ENCODE results near the gene TOR4A. TPM values are rescaled to one million over a fixed set of nuclear protein-coding genes. Genes with fewer than 3 reads are reported as not detected.
A peak's percentile ranks its signal among the peaks of the same experiment; 100 is the strongest.

Gene TOR4A
- total RNA-seq, 2 experiments from 2014 or later = 3.6 to 3.9 TPM

GRCh38 chr9:137286975-137287383 lies 9.5 kb downstream of the TOR4A start:
- no peak overlapping the region for H3K27ac Mint-ChIP-seq
- peaks cover 2% of the 10 kb centered on the region for H3K4me1 Mint-ChIP-seq
- no peaks in the 10 kb centered on the region for H3K9me3 Mint-ChIP-seq
- DNase-seq = no peak
- no peaks in the 10 kb centered on the region for H3K36me3 Mint-ChIP-seq
- no peak overlapping the region for H3K4me3 Mint-ChIP-seq
- H3K27me3 Mint-ChIP-seq = peaks cover 25% of the 10 kb centered on the region

DNA sequence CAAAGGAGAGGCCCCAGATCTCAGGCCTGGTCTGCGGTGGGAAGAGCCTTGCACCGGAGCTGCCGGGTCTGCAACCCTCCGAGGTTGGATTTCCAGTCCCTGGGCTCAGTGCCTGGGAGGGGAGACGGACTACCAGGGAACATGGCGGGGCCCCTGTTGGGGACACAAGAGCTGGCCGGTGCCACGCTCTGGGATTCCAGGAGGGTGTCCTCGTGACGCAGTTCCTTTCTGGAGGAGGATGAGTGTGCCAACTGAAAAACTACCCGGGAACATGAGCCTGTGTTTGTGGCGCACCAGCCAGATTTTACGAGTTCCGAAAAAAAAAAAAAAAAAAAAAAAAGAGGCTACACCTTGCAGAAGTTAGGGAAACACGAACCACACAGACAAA lies 15.6 kb downstream of the TOR4A start:
- H3K9me3 Mint-ChIP-seq = peaks cover 2% of the 10 kb centered on the region
- no peak for DNase-seq
- H3K27me3 Mint-ChIP-seq = peaks cover 38% of the 10 kb centered on the region
- H3K4me3 Mint-ChIP-seq = no peak overlapping the region
- no peaks in the 10 kb centered on the region for H3K36me3 Mint-ChIP-seq
- no peak overlapping the region for H3K27ac Mint-ChIP-seq
- H3K4me1 Mint-ChIP-seq = peaks cover 9% of the 10 kb centered on the region

DNA sequence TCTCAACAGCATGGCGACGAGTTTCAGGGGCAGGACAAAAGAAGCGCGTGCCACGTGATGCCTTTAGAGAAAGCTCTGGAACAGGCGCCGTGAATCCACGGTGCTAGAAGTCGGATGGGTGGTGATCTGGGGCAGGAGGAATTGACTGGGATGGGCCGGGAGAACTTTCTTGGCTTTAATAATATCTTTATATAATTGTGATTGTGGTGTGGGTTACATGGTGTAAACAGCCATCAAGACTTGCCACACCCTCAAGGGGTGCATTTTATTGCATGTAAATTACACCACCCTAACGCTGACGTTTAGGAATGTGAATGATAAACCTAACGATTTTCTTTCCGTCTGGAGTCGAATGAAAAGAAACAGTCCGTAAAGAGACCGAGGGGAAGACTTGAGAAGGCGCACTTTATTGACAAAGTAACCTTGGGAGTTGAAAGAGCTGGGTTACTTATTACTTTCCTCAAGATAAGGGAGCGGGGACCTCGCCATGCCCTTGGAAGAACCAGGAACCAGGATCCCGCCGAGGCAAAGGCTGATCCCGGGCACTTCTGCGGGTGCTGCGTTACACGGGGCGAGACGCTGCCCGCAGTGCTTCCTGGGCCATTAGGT lies 16.1 kb downstream of the TOR4A start:
- H3K27me3 Mint-ChIP-seq = peaks cover 43% of the 10 kb centered on the region
- no peak for DNase-seq
- peaks cover 2% of the 10 kb centered on the region for H3K9me3 Mint-ChIP-seq
- H3K36me3 Mint-ChIP-seq = no peaks in the 10 kb centered on the region
- H3K4me3 Mint-ChIP-seq = no peak overlapping the region
- no peak overlapping the region for H3K27ac Mint-ChIP-seq
- H3K4me1 Mint-ChIP-seq = peaks cover 9% of the 10 kb centered on the region

GRCh38 chr9:137294091-137294680 lies 16.7 kb downstream of the TOR4A start:
- Mint-ChIP-seq H3K36me3 (no peaks in the 10 kb centered on the region), H3K27me3 (peaks cover 49% of the 10 kb centered on the region), H3K9me3 (peaks cover 2% of the 10 kb centered on the region), H3K4me3 (peak overlapping the region; percentile 23), H3K4me1 (peaks cover 9% of the 10 kb centered on the region), H3K27ac (no peak overlapping the region)
- DNase-seq = peak; percentile 36

DNA sequence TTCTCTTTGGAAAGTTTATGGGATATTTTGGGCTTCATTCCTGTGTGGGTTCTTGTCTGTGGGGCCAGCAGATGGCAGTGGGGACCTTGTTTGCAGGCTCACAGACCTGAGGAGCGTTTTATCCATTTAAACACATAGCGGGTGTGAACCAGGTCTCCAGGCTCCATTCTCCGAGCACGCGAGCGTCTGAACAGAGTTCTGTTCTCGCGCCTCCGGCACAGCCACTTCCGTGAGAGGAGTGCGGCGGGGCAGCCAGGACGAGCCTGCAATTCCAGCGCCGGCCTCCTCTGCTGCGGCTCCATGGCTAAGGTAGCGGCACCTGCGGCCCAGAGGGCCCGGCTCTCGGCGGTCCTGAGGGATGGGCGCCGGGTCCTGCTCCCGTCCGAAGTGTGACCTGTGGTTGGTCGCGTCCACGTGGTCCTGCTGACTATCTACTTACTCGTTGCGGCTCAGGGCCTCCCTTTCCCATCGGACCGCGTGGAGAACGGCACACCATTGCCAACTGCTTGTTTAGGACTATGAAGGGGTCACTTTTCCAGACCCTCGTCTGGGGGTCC lies 17.2 kb downstream of the TOR4A start:
- Mint-ChIP-seq H3K27ac (no peak overlapping the region), H3K4me3 (peak overlapping the region; percentile 23), H3K4me1 (peaks cover 9% of the 10 kb centered on the region), H3K9me3 (peaks cover 2% of the 10 kb centered on the region), H3K27me3 (peaks cover 53% of the 10 kb centered on the region), H3K36me3 (no peaks in the 10 kb centered on the region)
- DNase-seq = no peak

- peaks cover 57% of the 10 kb centered on the region for H3K27me3 Mint-ChIP-seq
- peak; percentile 76 for DNase-seq
- H3K27ac Mint-ChIP-seq = no peak overlapping the region
- no peak overlapping the region for H3K4me3 Mint-ChIP-seq
- H3K36me3 Mint-ChIP-seq = no peaks in the 10 kb centered on the region
- peaks cover 12% of the 10 kb centered on the region for H3K4me1 Mint-ChIP-seq
- H3K9me3 Mint-ChIP-seq = peaks cover 2% of the 10 kb centered on the region
Observed at GRCh38 chr9:137295238-137295811, 17.8 kb downstream of the TOR4A start.

DNA sequence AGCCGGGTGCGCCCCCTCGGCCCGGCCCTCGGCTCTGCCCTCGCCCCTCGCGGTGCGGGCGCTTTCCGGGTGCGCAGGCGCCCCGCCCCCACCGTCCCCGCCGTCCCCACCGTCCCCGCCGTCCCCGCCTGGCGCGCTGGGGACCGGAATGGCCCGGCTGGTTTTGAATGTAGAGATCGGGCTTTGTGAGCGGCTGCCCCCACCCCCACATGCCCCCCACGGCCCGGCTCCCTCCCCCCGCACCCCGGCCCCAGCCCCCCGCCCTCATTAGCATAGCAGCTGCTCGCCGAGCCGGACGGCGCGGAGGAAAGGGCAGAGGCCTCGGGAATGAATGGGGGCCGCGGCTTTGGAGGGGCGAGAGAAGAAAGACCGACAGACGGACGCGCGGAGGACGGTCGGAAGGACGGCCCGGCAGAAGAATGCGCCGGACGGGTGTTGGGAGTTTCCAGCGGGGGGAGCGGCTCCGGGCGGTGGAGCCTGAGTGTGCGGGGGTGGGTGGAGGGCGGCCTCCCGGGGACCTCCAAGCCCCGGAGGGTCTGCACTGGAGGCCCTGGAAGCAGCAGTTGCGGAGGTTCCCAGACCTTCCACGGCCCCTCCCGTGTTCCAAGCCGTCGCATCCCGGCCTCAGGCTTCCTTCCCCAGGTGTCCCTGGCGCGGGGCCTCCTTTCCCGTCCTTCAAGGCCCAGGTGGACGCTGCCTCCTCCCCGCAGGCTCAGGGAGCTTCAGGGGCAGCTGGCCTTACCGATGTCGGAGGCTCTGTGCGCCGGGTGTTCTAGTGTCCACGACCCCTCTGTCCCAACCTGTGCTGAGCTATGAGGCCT lies 18.5 kb downstream of the TOR4A start:
- no peak for DNase-seq
- no peaks in the 10 kb centered on the region for H3K36me3 Mint-ChIP-seq
- H3K27ac Mint-ChIP-seq = no peak overlapping the region
- H3K27me3 Mint-ChIP-seq = peaks cover 62% of the 10 kb centered on the region
- H3K9me3 Mint-ChIP-seq = peaks cover 2% of the 10 kb centered on the region
- H3K4me3 Mint-ChIP-seq = peak overlapping the region; percentile 57
- peaks cover 15% of the 10 kb centered on the region for H3K4me1 Mint-ChIP-seq

DNA sequence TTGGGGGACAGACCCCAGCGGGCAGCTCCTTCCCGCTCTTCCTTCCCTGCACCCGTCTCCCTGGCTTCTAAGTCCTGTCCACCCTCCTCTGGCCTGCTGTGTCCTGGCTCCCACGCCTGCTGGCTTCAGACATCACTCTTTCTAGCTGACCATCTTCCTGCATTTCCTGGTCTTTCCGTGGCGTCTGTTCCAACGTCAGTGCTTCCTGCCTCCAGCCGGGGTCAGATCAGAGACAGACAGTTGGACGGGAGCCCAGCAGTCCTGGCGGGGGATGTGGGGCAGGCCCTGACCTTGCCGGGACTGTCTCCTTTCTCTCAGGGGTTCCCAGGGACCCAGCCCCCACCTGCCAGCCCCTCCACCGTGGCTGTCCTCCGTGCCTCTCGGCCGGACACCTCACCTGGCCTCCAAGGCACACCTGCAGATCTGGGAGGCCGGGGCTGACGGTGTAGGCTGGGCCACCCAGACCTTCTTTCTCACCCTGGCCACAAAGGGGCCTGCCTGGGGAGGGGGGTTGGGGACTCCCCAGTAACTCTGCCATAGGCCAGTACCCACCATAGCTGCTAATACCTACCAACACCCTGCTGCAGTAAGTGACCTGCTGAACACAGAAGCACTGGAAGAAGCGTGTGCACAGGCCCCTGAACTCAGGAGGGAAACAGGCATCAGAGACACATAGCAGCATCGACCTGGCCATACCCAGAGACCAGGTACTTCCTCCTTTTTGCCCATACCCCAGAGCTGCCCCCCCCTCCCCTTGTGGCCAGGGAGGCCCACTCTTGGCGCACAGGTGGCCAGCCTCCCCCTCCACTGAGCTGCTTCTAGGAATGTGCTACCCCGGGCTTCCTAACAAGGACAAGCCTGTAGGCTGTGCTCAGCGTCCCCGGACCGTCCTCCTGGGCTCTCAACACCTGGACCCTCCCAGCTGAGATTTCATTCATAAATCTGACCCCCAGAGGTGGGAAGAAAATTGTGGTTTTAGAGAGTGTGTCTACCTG lies 19.4 kb downstream of the TOR4A start:
- Mint-ChIP-seq H3K4me3 (peak overlapping the region; percentile 57), H3K36me3 (no peaks in the 10 kb centered on the region), H3K9me3 (peaks cover 2% of the 10 kb centered on the region)

DNA sequence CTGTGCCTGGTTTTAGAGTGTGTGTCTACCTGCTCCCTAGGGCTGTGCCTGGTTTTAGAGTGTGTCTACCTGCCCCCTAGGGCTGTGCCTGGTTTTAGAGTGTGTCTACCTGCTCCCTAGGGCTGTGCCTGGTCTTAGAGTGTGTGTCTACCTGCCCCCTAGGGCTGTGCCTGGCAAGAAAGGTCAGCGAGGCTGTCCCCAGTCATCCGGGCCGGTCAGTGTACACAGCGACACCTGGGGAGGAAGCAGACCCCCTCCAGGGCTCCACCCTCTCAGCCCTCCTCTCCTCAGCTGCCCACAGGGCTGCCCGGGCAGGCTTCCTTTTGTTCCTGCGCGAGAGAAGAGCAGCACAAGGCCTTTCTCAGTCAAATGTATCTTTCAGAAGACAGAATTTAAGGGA lies 20.4 kb downstream of the TOR4A start:
- DNase-seq = no peak
- Mint-ChIP-seq H3K9me3 (peaks cover 2% of the 10 kb centered on the region), H3K27me3 (peaks cover 60% of the 10 kb centered on the region), H3K36me3 (no peaks in the 10 kb centered on the region), H3K4me1 (peaks cover 16% of the 10 kb centered on the region), H3K27ac (no peak overlapping the region), H3K4me3 (no peak overlapping the region)

More for the DNA sequence above, 19.4 kb downstream of the TOR4A start:
- peaks cover 62% of the 10 kb centered on the region for H3K27me3 Mint-ChIP-seq
- no peak overlapping the region for H3K27ac Mint-ChIP-seq
- DNase-seq = no peak
- peaks cover 15% of the 10 kb centered on the region for H3K4me1 Mint-ChIP-seq

- peaks cover 54% of the 10 kb centered on the region for H3K27me3 Mint-ChIP-seq
- no peaks in the 10 kb centered on the region for H3K36me3 Mint-ChIP-seq
- H3K4me3 Mint-ChIP-seq = no peak overlapping the region
- peaks cover 18% of the 10 kb centered on the region for H3K4me1 Mint-ChIP-seq
- H3K27ac Mint-ChIP-seq = no peak overlapping the region
- no peak for DNase-seq
- H3K9me3 Mint-ChIP-seq = peaks cover 2% of the 10 kb centered on the region
Observed at GRCh38 chr9:137298401-137299202, 21.1 kb downstream of the TOR4A start.

GRCh38 chr9:137299203-137299565 lies 21.7 kb downstream of the TOR4A start:
- Mint-ChIP-seq H3K36me3 (no peaks in the 10 kb centered on the region), H3K27me3 (peaks cover 48% of the 10 kb centered on the region), H3K4me1 (peaks cover 18% of the 10 kb centered on the region), H3K4me3 (no peak overlapping the region), H3K27ac (no peak overlapping the region), H3K9me3 (peaks cover 2% of the 10 kb centered on the region)
- DNase-seq = no peak

DNA sequence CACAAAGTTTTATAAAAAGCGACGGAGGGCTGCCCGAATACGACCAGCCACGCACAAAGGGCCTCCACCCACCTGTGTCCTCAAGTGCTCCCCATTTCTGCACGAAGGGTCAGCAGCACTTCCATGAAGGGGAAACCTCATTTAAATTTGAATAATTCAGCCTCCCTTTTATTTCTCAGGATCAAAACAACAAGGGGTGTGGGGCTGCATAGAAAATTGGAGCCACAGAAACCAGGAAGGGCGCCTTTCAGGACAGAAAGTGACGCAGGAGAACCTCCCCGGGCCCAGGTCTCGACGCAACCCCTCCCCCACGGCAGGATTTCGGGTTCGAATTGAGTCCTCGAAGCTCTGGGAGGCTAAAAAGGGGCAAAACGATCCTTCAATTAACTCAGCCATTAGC lies 22.4 kb downstream of the TOR4A start:
- Mint-ChIP-seq H3K27me3 (peaks cover 41% of the 10 kb centered on the region), H3K4me3 (peak overlapping the region; percentile 47), H3K9me3 (no peaks in the 10 kb centered on the region), H3K27ac (no peak overlapping the region), H3K36me3 (no peaks in the 10 kb centered on the region), H3K4me1 (peaks cover 14% of the 10 kb centered on the region)
- DNase-seq = no peak

GRCh38 chr9:137300567-137301080 lies 23.1 kb downstream of the TOR4A start:
- no peak for DNase-seq
- Mint-ChIP-seq H3K27me3 (peaks cover 39% of the 10 kb centered on the region), H3K27ac (peak overlapping the region; percentile 48), H3K36me3 (no peaks in the 10 kb centered on the region), H3K9me3 (no peaks in the 10 kb centered on the region), H3K4me1 (peaks cover 17% of the 10 kb centered on the region), H3K4me3 (peak overlapping the region; percentile 81)

Data from activated naive CD8-positive, alpha-beta T cell treated with anti-CD3 and anti-CD28 coated beads for 36 hours (primary cell).